ENCODE results near the gene AP2B1.

GRCh38 chr17:35666967-35667532 is 79.9 kb downstream of the AP2B1 start:
- TF ChIP-seq CTCF (IDR thresholded peaks at IDR 0.05) (no peak), ZFX (IDR thresholded peaks at IDR 0.05; ENCODE audit: borderline replicate concordance) (no peak)
